Lower leg skin (tissue), 4 donors: Measurements from ENCODE around the gene GMPR. TPM values are rescaled to one million over a fixed set of nuclear protein-coding genes. Genes with fewer than 3 reads are reported as not detected.

Experiments
- DNase-seq, 2 donors: peaks; one replicate each; pipeline ENCODE4 v3.0.0-alpha.2; 2019; ENCODE audit warnings: low spot score in 2 of 2
- H3K4me3 ChIP-seq: fragments of 200-600 bp; sonication (generic); 2 replicates; pipeline ENCODE4 v1.5.1; 2017; ENCODE audit warnings: mild to moderate bottlenecking, low read depth; ENCODE audit not compliant: poor library complexity, severe bottlenecking
- CTCF ChIP-seq, 3 donors: fragments of 450-650 bp; IDR thresholded peaks; one replicate each; pipeline ENCODE4 v1.5.1; 2016; ENCODE audit warnings: antibody characterized with exemption in 3 of 3, mild to moderate bottlenecking in 3 of 3, moderate library complexity in 2 of 3
- POLR2A ChIP-seq, 2 donors: fragments of 450-650 bp; IDR thresholded peaks; one replicate each; pipeline ENCODE4 v1.6.1; 2016 to 2017; ENCODE audit warnings: antibody characterized with exemption in 2 of 2, mild to moderate bottlenecking in 1 of 2, moderate library complexity in 1 of 2
- WGBS, 2 donors: methylation state at CpG; one replicate each; pipeline ENCODE4 v1.1.5; 2018; 5-methylcytosine and 5-hydroxymethylcytosine counted together
- intact Hi-C: fragments of 100-400 bp; cut with DNase I; formaldehyde crosslinking; loops from one replicate; pipeline ENCODE4 v1.15.0; 2023; ENCODE audit warnings: low total_unique reads
- total RNA-seq, 4 donors: library from RNA; depleted of rRNA; stranded (reverse); fragments of >200 nt; gene quantifications; one replicate each; pipeline ENCODE4 v1.1.0, GENCODE V29; 2016

The GMPR gene
- 10 to 100 TPM in 2 of 4 donors, 1 to 10 TPM in 2; 5.2 to 26.7 (median 10.6) TPM for total RNA-seq

- intact Hi-C loops, result no loop called here
- peak within 1 kb of the TSS; percentile 53 for H3K4me3 ChIP-seq
- no peak for TF ChIP-seq POLR2A (IDR thresholded peaks at IDR 0.05)
- no peak for TF ChIP-seq CTCF (IDR thresholded peaks at IDR 0.05)
- whole genome bisulfite sequencing, 2 donors, result 8 to 12% methylated on average over 47 to 63 of the region's 84 CpGs
- DNase-seq, result peak; percentile 75 to 96
These were observed at the start of gene GMPR for GRCh38 chr6:16238057-16238962. Gene GMPR, plus strand, starts transcription at chr6:16238587. Its CDS starts 107 bp downstream, at chr6:16238694.

- no peak for TF ChIP-seq CTCF (IDR thresholded peaks at IDR 0.05)
These were observed 48.2 kb upstream of the GMPR start for GRCh38 chr6:16190214-16190613.

GRCh38 chr6:16196260-16196983, 42.0 kb upstream of the GMPR start:
- intact Hi-C loops, result no loop called here
- WGBS, 2 donors, result 71 to 77% methylated on average over 14 of the region's 14 CpGs
- no peak for DNase-seq
- TF ChIP-seq POLR2A (IDR thresholded peaks at IDR 0.05) (no peak), CTCF (IDR thresholded peaks at IDR 0.05) (no peak)
- no peak overlapping the region for H3K4me3 ChIP-seq

More at GRCh38 chr6:16190214-16190613, 48.2 kb upstream of the GMPR start:
- DNase-seq, result no peak
- no peak overlapping the region for H3K4me3 ChIP-seq
- intact Hi-C loops, result no loop called here
- WGBS, 2 donors, result 87 to 90% methylated on average over 1 of the region's 1 CpG

- DNase-seq, result no peak
- intact Hi-C loops, result no loop called here
- TF ChIP-seq POLR2A (IDR thresholded peaks at IDR 0.05), result no peak
- TF ChIP-seq CTCF (IDR thresholded peaks at IDR 0.05), result no peak
- H3K4me3 ChIP-seq, result no peak overlapping the region
- 53 to 63% methylated on average over 18 of the region's 19 CpGs for WGBS, 2 donors
These were observed 41.3 kb upstream of the GMPR start for GRCh38 chr6:16196984-16197546.

GRCh38 chr6:16198061-16198705, 40.2 kb upstream of the GMPR start:
- 81 to 91% methylated on average over 40 to 41 of the region's 50 CpGs for WGBS, 2 donors
- H3K4me3 ChIP-seq, result no peak overlapping the region
- TF ChIP-seq POLR2A (IDR thresholded peaks at IDR 0.05) (no peak), CTCF (IDR thresholded peaks at IDR 0.05) (no peak)
- intact Hi-C loops, result no loop called here
- DNase-seq, result no peak
